GM12891 (cell line): ENCODE measurements around the gene NPBWR2.

Experiments
- POLR2A ChIP-seq: IDR thresholded peaks from 2 replicates; pipeline ENCODE4 v1.6.1; 2011; ENCODE audit warnings: low read depth, low read length, control low read depth
- POLR2AphosphoS5 ChIP-seq: IDR thresholded peaks from 2 replicates; pipeline ENCODE4 v1.6.1; 2011; ENCODE audit warnings: low read depth, low read length, control low read depth
- SPI1 ChIP-seq: IDR thresholded peaks from 2 replicates; pipeline ENCODE4 v1.6.1; 2011; ENCODE audit warnings: low read depth, low read length, control low read depth
- TAF1 ChIP-seq: IDR thresholded peaks from 2 replicates; pipeline ENCODE4 v1.6.1; 2011; ENCODE audit warnings: low read depth, low read length, control low read depth

GRCh38 chr20:64111841-64112641, 4.7 kb upstream of the NPBWR2 start:
- TF ChIP-seq POLR2A: no peak
- no peak for TF ChIP-seq POLR2AphosphoS5
- TF ChIP-seq TAF1: no peak
- TF ChIP-seq SPI1: no peak
